ENCODE measurements around the gene CCDC6. TPM values are rescaled to one million over a fixed set of nuclear protein-coding genes. Genes with fewer than 3 reads are reported as not detected.

The CCDC6 gene
- total and polyA plus RNA-seq, 11 donors, result 3.7 to 47.1 (median 17.4) TPM

- peak overlapping the region in 9 of 12 donors; percentile 76 to 98 (median 93) for H3K4me3 ChIP-seq
- no peaks in the 10 kb centered on the region for H3K27me3 ChIP-seq
- H3K36me3 ChIP-seq, result no peaks in the 10 kb centered on the region
- H3K9me3 ChIP-seq, result no peaks in the 10 kb centered on the region
- H3K27ac ChIP-seq, result peak overlapping the region in 11 of 12 donors; percentile 83 to 96 (median 91)
- WGBS, 4 donors, result 55 to 71% (median 64%) methylated on average over 2 of the region's 2 CpGs
- DNase-seq, result no peak
- intact Hi-C loops (cut with DNase I), result loop anchor here in 9 of 10 donors (2.0 to 10.0 kb wide), 7 partner anchors 40 to 283 kb away; no protein-coding TSS in a partner anchor
- ATAC-seq, result no peak
- TF ChIP-seq, protein P1, sequence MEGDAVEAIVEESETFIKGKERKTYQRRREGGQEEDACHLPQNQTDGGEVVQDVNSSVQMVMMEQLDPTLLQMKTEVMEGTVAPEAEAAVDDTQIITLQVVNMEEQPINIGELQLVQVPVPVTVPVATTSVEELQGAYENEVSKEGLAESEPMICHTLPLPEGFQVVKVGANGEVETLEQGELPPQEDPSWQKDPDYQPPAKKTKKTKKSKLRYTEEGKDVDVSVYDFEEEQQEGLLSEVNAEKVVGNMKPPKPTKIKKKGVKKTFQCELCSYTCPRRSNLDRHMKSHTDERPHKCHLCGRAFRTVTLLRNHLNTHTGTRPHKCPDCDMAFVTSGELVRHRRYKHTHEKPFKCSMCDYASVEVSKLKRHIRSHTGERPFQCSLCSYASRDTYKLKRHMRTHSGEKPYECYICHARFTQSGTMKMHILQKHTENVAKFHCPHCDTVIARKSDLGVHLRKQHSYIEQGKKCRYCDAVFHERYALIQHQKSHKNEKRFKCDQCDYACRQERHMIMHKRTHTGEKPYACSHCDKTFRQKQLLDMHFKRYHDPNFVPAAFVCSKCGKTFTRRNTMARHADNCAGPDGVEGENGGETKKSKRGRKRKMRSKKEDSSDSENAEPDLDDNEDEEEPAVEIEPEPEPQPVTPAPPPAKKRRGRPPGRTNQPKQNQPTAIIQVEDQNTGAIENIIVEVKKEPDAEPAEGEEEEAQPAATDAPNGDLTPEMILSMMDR (IDR thresholded peaks at IDR 0.05), result no peak
- TF ChIP-seq POLR2A (IDR thresholded peaks at IDR 0.05), result no peak
- peaks cover 0 to 52% (median 29%) of the 10 kb centered on the region in 12 donors for H3K4me1 ChIP-seq
Measured at GRCh38 chr10:59907537-59907917, 1.2 kb upstream of the CCDC6 start.

DNA sequence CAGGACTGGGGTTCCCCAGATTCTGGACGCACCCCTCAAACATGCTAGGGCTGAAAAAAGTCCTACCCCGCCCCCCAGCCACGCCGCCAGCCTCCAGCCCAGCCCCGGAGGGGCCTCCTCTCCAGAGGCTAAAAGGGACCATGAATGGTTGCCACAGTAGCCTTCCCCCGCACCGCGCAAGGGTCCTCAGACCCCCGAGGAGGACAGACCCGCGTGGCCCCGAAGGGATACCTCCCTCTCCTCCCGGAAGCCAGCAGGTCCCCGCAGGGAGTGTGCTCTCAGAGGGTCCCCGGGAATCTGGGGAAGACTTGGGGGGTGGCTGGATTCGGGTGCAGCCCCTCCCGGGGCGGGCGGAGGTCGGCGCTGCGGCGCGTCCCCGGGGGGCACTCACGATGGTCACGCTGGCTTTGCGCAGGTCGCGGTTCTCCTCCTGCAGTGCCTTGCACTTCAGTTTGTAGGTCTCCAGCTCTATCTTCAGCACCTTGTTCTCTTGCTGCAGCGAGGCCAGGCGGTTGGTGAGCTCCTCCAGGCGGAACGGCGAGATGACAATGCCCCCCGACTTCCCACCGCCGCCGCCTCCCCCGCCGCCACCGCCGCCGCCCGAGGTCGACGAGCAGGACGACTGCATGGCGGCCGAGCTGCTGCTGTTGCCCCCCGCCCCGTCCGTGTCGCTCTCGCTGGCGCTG is 482 bp downstream of the CCDC6 start:
- peak in 2 of 5 donors; percentile 35 to 65 for DNase-seq
- peaks cover 0 to 52% (median 29%) of the 10 kb centered on the region in 12 donors for H3K4me1 ChIP-seq
- no peaks in the 10 kb centered on the region for H3K36me3 ChIP-seq
- ATAC-seq, result peak in 2 of 4 donors; percentile 1 to 11
- 0 to 1% (median 0%) methylated on average over 21 to 56 of the region's 56 CpGs for WGBS, 4 donors
- H3K4me3 ChIP-seq, result peak overlapping the region; percentile 76 to 98 (median 92)
- TF ChIP-seq POLR2A (IDR thresholded peaks at IDR 0.05), result no peak
- TF ChIP-seq, protein P1 (IDR thresholded peaks at IDR 0.05), result no peak
- H3K27me3 ChIP-seq, result no peaks in the 10 kb centered on the region
- intact Hi-C loops (cut with DNase I), result loop anchor here in 9 of 10 donors (2.0 to 10.0 kb wide), 7 partner anchors 39 to 281 kb away; no protein-coding TSS in a partner anchor
- peak overlapping the region; percentile 83 to 96 (median 91) for H3K27ac ChIP-seq
- no peaks in the 10 kb centered on the region for H3K9me3 ChIP-seq

DNA sequence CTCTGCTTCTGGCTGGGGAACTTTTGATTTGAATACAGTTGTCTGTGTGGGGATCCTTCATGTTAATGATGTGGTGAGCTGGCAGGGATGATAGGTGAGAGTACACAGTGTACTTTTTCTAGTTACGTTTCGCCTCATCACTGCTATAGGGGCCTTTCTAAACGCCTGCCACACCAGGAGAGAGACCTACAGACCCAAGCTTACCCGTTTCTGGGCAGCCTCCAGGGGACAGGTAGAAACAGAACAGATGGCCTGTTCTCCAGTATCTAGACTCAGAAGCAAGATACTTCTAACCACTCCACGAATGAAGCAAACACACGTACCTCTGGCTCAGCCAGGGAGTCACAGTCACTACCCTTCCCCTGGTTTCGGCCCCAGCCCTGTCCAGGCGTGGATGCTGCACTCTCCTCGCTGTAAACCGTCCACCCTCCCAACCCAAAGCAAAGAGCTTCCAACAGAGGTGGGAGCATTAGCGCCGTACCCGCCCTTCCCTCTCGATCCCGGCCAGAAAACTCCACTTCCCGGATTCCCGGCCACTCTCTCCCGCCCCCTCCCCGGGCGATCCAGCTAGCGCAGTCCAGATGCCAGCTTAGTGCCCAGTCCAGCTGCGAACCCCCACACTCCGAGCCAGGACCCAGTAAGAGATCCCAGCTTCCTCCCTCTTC is 1.2 kb downstream of the CCDC6 start:
- Histone ChIP-seq H3K27me3 (no peaks in the 10 kb centered on the region), H3K4me1 (peaks cover 0 to 52% (median 29%) of the 10 kb centered on the region in 12 donors), H3K27ac (peak overlapping the region; percentile 83 to 96 (median 91)), H3K36me3 (peaks cover 0 to 3% (median 0%) of the 10 kb centered on the region in 9 donors), H3K9me3 (no peaks in the 10 kb centered on the region), H3K4me3 (peak overlapping the region; percentile 76 to 98 (median 92))
- TF ChIP-seq, protein P1 (IDR thresholded peaks at IDR 0.05), result no peak
- WGBS, 4 donors, result 2 to 4% (median 4%) methylated on average over 21 to 23 of the region's 23 CpGs
- intact Hi-C loops (cut with DNase I), result loop anchor here in 9 of 10 donors (5.0 to 10.0 kb wide), 6 partner anchors 38 to 280 kb away; no protein-coding TSS in a partner anchor
- ATAC-seq, result peak; percentile 11 to 29 (median 24)
- DNase-seq, result peak; percentile 38 to 63 (median 44)
